ENCODE data around the gene MRPL12. TPM values are rescaled to one million over a fixed set of nuclear protein-coding genes. Genes with fewer than 3 reads are reported as not detected.

The MRPL12 gene
- 100 to 1,000 TPM in 2 of 8 experiments, 10 to 100 TPM in 6; 17.0 to 155 (median 39.6) TPM for total RNA-seq

DNA sequence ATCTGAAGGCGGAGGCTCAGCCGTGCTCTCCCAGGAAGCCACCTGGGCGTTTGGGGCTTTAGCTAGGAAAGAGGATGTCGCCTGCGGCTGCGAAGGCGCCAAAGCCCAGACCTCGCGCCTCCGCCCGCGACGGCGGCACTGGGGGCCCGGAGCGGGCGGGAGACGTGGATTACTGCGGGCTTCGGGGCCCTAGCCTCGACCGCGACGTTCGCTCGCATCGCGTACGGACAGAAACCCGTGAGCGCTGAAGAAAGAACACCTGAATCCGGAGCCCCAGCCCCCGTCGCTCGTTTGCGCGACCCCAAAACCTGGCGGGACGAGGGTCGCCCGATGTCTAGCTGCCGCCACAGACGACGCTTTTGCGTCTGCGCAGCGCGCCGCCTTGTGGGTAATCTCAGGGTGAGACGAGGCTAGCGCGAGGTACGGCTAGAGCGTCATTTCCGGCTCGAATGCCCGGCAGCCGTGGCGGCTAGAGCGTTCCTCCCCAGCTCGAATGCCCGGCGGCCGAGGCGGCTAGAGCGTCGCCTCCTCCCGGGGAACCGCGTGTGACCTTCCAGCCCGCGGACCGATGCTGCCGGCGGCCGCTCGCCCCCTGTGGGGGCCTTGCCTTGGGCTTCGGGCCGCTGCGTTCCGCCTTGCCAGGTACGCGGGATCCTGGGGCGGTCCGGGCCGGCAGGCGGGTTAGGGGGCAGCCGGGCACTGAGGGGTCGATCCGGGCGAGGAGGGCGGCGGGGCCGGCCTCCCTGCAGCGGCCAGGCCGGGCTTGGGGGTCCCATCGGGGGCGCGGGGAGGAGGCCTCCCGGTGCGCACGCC is at the start of gene MRPL12:
Gene MRPL12, plus strand, starts transcription at position 434 of the 813 bp plus-strand sequence. Its CDS starts 135 bp downstream, at position 569.
- H3K27ac ChIP-seq, result peak within 1 kb of the TSS; percentile 83 to 94
- WGBS, 10 experiments, result 0 to 1% (median 0%) methylated on average over 3 to 31 of the region's 102 CpGs; no CpG with 5 or more reads in 7 of the 10 experiments
- peak within 1 kb of the TSS; percentile 60 to 99 (median 76) for H3K4me3 ChIP-seq
- ATAC-seq (replicated peaks in 6 of 8), result peak; percentile 83 to 93 (median 88)
- in situ Hi-C loops (cut with MboI; ENCODE audit: low pct_unique_long_range_greater_than_20kb in 2 of 9, low sequenced_read_pairs in 9 of 9, unreplicated experiment in 9 of 9), result no loop called here
- peaks cover 13 to 17% of the 10 kb centered on the region in 2 donors for H3K4me1 ChIP-seq (replicated peaks in 1 of 2)

- H3K4me1 ChIP-seq (replicated peaks in 1 of 2), result peaks cover 0 to 3% of the 10 kb centered on the region in 2 donors
- peak in 4 of 8 experiments; percentile 9 to 13 (median 12) for ATAC-seq (replicated peaks in 6 of 8)
- no peak overlapping the region for H3K4me3 ChIP-seq
- H3K27ac ChIP-seq, result no peak overlapping the region
- WGBS, 10 experiments, result 70 to 100% (median 84%) methylated on average over 2 to 3 of the region's 18 CpGs; no CpG with 5 or more reads in 4 of the 10 experiments
- in situ Hi-C loops (cut with MboI; ENCODE audit: low pct_unique_long_range_greater_than_20kb in 2 of 9, low sequenced_read_pairs in 9 of 9, unreplicated experiment in 9 of 9), result no loop called here
These were observed 47.6 kb upstream of the MRPL12 start for GRCh38 chr17:81655378-81656117.

- H3K4me1 ChIP-seq (replicated peaks in 1 of 2), result peaks cover 0 to 3% of the 10 kb centered on the region in 2 donors
- peak in 2 of 8 experiments; percentile 11 to 16 for ATAC-seq (replicated peaks in 6 of 8)
- H3K4me3 ChIP-seq, result no peak within 1 kb of the TSS
- in situ Hi-C loops (cut with MboI; ENCODE audit: low pct_unique_long_range_greater_than_20kb in 2 of 9, low sequenced_read_pairs in 9 of 9, unreplicated experiment in 9 of 9), result no loop called here
- WGBS, 10 experiments, result 81 to 95% methylated on average over 4 to 5 of the region's 15 CpGs; no CpG with 5 or more reads in 8 of the 10 experiments
- H3K27ac ChIP-seq, result no peak within 1 kb of the TSS
These were observed 46.9 kb upstream of the MRPL12 start, which contains the start of gene PDE6G for GRCh38 chr17:81656118-81656743. Gene PDE6G (minus strand): TSS chr17:81656542. CDS start chr17:81653305, 3,237 bp downstream.

DNA sequence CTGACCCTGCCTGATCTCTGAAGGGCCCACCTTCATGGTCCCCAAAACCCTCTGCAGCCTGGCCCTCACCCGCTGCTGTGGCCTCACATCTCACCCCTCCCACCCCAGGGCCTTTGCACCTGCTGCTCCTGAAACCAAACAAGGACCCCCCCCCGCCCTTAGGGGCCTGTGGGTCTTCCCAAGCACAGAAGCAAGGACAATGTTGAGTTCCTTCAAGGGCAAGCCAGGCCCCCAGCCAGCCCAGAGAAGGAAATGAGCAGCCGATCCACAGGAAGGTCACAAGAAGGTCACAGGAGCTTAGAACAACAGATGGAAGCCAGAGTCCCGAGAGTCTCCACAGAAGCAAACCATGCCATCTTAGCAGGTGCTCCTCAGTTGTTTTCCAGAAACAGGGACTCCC is 46.3 kb upstream of the MRPL12 start:
- peak in 1 of 8 experiments; percentile 5 for ATAC-seq (replicated peaks in 6 of 8)
- no peak overlapping the region for H3K4me3 ChIP-seq
- 40% methylated on average over 1 of the region's 4 CpGs; no CpG with 5 or more reads in 9 of the 10 experiments for WGBS, 10 experiments
- peaks cover 0 to 3% of the 10 kb centered on the region in 2 donors for H3K4me1 ChIP-seq (replicated peaks in 1 of 2)
- H3K27ac ChIP-seq, result no peak overlapping the region
- in situ Hi-C loops (cut with MboI; ENCODE audit: low pct_unique_long_range_greater_than_20kb in 2 of 9, low sequenced_read_pairs in 9 of 9, unreplicated experiment in 9 of 9), result no loop called here

DNA sequence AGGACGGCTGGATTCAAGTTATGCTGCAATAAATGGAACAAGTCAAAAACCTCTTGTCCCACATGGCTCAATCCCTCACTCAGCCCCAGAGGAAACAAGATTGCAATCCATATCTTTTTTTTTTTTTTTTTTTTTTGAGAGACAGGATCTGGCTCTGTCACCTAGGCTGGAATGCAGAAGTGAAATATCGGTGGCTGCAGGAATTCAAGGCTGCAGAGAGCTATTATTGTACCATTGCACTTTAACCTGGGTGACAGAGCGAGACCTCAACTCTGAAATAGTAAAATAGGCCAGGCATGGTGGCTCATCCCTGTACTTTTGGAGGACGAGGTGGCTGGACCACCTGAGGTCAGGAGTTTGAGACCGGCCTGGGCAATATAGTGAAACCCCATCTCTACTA is 44.1 kb upstream of the MRPL12 start:
- Histone ChIP-seq H3K4me3 (no peak overlapping the region), H3K4me1 (replicated peaks in 1 of 2) (no peaks in the 10 kb centered on the region), H3K27ac (no peak overlapping the region)
- no peak for ATAC-seq (replicated peaks in 6 of 8)
- in situ Hi-C loops (cut with MboI; ENCODE audit: low pct_unique_long_range_greater_than_20kb in 2 of 9, low sequenced_read_pairs in 9 of 9, unreplicated experiment in 9 of 9), result no loop called here
- WGBS, 10 experiments, result 57 to 100% (median 86%) methylated on average over 1 to 5 of the region's 5 CpGs

DNA sequence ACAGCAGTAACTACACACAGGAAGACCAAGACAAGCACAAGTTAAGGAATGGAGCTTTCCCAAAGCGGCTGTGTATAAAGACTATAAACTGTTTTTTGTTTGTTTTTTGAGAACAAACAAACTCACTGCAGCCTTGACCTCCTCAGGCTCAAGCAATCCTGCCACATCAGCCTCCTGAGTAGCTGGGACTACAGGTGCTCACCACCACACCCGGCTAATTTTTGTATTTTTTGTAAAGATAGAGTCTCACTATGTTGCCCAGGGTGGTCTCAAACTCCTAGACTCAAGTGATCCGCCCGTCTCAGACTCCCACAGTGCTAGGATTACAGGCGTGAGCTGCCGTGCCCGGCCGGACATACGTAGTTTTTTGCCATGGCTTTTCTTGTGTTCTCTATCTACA is 42.7 kb upstream of the MRPL12 start:
- Histone ChIP-seq H3K4me3 (no peak overlapping the region), H3K4me1 (replicated peaks in 1 of 2) (peaks cover 3% of the 10 kb centered on the region in 2 donors), H3K27ac (no peak overlapping the region)
- 52 to 93% (median 82%) methylated on average over 1 to 9 of the region's 9 CpGs; no CpG with 5 or more reads in 3 of the 10 experiments for WGBS, 10 experiments
- no peak for ATAC-seq (replicated peaks in 6 of 8)
- in situ Hi-C loops (cut with MboI; ENCODE audit: low pct_unique_long_range_greater_than_20kb in 2 of 9, low sequenced_read_pairs in 9 of 9, unreplicated experiment in 9 of 9), result no loop called here

DNA sequence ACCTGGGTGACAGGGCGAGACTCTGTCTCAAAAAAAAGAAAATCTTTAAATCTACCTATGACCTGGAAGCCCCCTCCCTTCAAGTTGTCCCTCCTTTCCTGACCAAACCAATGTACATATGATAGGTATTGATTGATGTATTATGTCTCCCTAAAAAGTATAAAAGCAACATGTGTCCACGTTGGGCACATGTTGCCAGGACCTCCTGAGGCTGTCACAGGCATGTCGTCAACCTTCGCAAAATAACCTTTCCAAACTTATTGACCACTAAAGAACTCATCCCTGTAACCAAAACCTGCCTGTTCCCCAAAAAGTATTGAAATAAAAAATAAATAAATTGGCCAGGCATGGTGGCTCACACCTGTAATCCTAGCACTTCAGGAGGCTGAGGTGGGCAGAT is 41.2 kb upstream of the MRPL12 start:
- H3K4me3 ChIP-seq, result no peak overlapping the region
- in situ Hi-C loops (cut with MboI; ENCODE audit: low pct_unique_long_range_greater_than_20kb in 2 of 9, low sequenced_read_pairs in 9 of 9, unreplicated experiment in 9 of 9), result no loop called here
- H3K4me1 ChIP-seq (replicated peaks in 1 of 2), result peaks cover 6% of the 10 kb centered on the region in 2 donors
- WGBS, 10 experiments, result 43 to 100% (median 80%) methylated on average over 1 to 4 of the region's 4 CpGs; no CpG with 5 or more reads in 3 of the 10 experiments
- no peak for ATAC-seq (replicated peaks in 6 of 8)
- no peak overlapping the region for H3K27ac ChIP-seq

DNA sequence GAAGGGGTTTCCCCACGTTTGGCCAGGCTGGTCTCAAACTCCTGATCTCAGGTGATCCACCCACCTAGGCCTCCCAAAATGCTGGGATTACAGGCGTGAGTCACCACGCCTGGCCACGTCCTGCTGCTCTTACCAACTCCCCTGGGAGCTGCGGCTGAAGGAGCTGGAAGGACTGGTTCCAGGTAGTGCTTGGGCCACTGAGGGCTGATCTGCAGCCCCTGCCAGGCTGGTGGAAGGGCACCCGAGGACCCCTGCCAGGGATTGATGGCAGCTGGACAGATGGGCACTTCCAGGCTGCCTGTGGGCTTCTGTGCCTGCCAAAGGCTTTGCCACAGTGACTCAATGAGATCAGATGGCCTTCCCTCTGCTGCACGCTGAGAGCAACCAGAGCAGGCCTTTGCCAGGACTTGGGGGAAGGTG is 39.1 kb upstream of the MRPL12 start:
- H3K4me1 ChIP-seq (replicated peaks in 1 of 2), result peaks cover 15% of the 10 kb centered on the region in 2 donors
- H3K4me3 ChIP-seq, result no peak overlapping the region
- 84 to 100% (median 86%) methylated on average over 1 to 3 of the region's 7 CpGs; no CpG with 5 or more reads in 7 of the 10 experiments for WGBS, 10 experiments
- in situ Hi-C loops (cut with MboI; ENCODE audit: low pct_unique_long_range_greater_than_20kb in 2 of 9, low sequenced_read_pairs in 9 of 9, unreplicated experiment in 9 of 9), result no loop called here
- no peak for ATAC-seq (replicated peaks in 6 of 8)
- no peak overlapping the region for H3K27ac ChIP-seq

DNA sequence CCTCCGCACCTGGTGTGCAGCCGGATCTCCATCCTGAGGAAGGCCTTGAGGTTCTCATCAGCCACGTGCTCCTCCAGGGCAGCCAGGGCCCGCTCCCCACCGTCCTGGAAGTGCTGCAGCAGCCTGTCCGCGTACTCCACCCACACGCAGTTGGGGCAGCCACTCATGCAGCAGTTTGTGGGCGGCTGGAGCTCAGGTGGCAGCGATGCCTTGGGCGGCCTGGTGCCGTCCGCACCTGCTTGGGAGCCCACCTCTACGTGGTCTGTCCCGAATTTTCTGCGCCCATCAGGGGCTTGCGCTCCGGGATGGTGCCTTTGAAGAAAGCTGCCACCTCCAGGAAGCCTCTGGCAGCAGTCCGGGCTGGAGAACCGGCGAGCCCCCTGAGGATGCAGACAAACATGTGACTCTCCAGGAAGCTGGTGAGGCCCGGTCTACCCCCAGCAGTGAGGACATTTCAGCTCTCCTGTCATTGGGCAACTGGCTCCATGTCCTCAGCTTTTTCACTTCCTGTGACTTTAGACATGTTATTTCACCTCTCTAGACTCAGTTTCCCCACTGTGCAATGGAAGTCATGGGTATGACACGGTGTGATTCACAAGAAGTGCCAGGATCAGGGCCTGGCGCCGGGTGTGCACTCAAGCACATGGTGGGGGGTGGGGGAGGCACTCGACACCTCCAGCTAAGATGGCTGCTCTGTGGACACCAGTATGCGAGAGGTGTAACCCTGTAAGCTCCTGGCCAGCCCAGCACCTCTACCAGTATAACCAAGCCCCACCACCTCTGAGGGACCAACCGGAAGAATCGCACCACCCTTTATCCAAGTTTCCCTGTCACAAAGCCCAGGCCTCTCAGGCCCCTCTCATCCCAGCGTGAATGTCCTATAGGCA is 37.7 kb upstream of the MRPL12 start:
- peaks cover 15% of the 10 kb centered on the region in 2 donors for H3K4me1 ChIP-seq (replicated peaks in 1 of 2)
- peak overlapping the region; percentile 53 to 89 for H3K27ac ChIP-seq
- 0 to 100% (median 42%) methylated on average over 1 to 4 of the region's 30 CpGs; no CpG with 5 or more reads in 4 of the 10 experiments for WGBS, 10 experiments
- H3K4me3 ChIP-seq, result peak overlapping the region; percentile 50 to 100 (median 72)
- peak in 3 of 8 experiments; percentile 1 to 19 (median 17) for ATAC-seq (replicated peaks in 6 of 8)
- in situ Hi-C loops (cut with MboI; ENCODE audit: low pct_unique_long_range_greater_than_20kb in 2 of 9, low sequenced_read_pairs in 9 of 9, unreplicated experiment in 9 of 9), result no loop called here

GRCh38 chr17:81666092-81666341 is 37.1 kb upstream of the MRPL12 start:
- Histone ChIP-seq H3K27ac (peak overlapping the region; percentile 53 to 89), H3K4me1 (replicated peaks in 1 of 2) (peaks cover 15% of the 10 kb centered on the region in 2 donors), H3K4me3 (peak overlapping the region; percentile 50 to 100 (median 72))
- in situ Hi-C loops (cut with MboI; ENCODE audit: low pct_unique_long_range_greater_than_20kb in 2 of 9, low sequenced_read_pairs in 9 of 9, unreplicated experiment in 9 of 9), result no loop called here
- peak in 1 of 8 experiments; percentile 34 for ATAC-seq (replicated peaks in 6 of 8)
- WGBS, 10 experiments, result 0% methylated on average over 6 to 8 of the region's 16 CpGs; no CpG with 5 or more reads in 8 of the 10 experiments

- WGBS, 10 experiments, result 0 to 3% (median 0%) methylated on average over 1 to 19 of the region's 96 CpGs; no CpG with 5 or more reads in 4 of the 10 experiments
- peak within 1 kb of the TSS; percentile 57 to 89 for H3K27ac ChIP-seq
- in situ Hi-C loops (cut with MboI; ENCODE audit: low pct_unique_long_range_greater_than_20kb in 2 of 9, low sequenced_read_pairs in 9 of 9, unreplicated experiment in 9 of 9), result no loop called here
- peak; percentile 92 to 98 (median 98) for ATAC-seq (replicated peaks in 6 of 8)
- H3K4me3 ChIP-seq, result peak within 1 kb of the TSS; percentile 50 to 100 (median 72)
- peaks cover 15% of the 10 kb centered on the region in 2 donors for H3K4me1 ChIP-seq (replicated peaks in 1 of 2)
These were observed 36.6 kb upstream of the MRPL12 start, which contains the start of the genes CCDC137 and OXLD1 for GRCh38 chr17:81666342-81667191. Gene CCDC137 (plus strand): TSS chr17:81666737. CDS start chr17:81666767, 30 bp downstream. Gene OXLD1 (minus strand): TSS chr17:81666605. CDS start chr17:81666577, 28 bp downstream.

Data from motor neuron (in vitro differentiated cells).